DND-41 (cell line): Measurements from ENCODE around the gene RWDD3.

ENCODE experiments used
- ATAC-seq: fragments of 200-7000 bp; cut with Tn5 transposase; 3 replicates; pipeline ENCODE4 v1.9.1; 2021; ENCODE audit warnings: low read depth; ENCODE audit not compliant: insufficient read depth
- DNase-seq: peaks from one replicate; pipeline ENCODE4 v3.0.0-alpha.2; 2020
- H2AFZ ChIP-seq: 2 replicates; pipeline ENCODE4 v1.6.0; 2012; ENCODE audit warnings: low read depth, low read length
- H3K27ac ChIP-seq: 2 replicates; pipeline ENCODE4 v1.5.1; 2012; ENCODE audit warnings: low read length, inconsistent platforms
- H3K27me3 ChIP-seq: fragments of 200-600 bp; sonication (generic); 2 replicates; pipeline ENCODE4 v1.6.0; 2012; ENCODE audit warnings: low read length, mild to moderate bottlenecking, inconsistent platforms; ENCODE audit not compliant: insufficient read depth, poor library complexity
- H3K36me3 ChIP-seq: 2 replicates; pipeline ENCODE4 v1.5.1; 2012; ENCODE audit warnings: low read length, inconsistent platforms; ENCODE audit not compliant: insufficient read depth
- H3K4me1 ChIP-seq: 2 replicates; pipeline ENCODE4 v1.5.1; 2012; ENCODE audit warnings: mild to moderate bottlenecking, low read length; ENCODE audit not compliant: insufficient read depth
- H3K4me2 ChIP-seq: 2 replicates; pipeline ENCODE4 v1.6.0; 2012; ENCODE audit warnings: mild to moderate bottlenecking, moderate library complexity, low read length, inconsistent platforms; ENCODE audit not compliant: insufficient read depth
- H3K4me3 ChIP-seq, 2 experiments: fragments of 200-600 bp in 1 of 2; shearing (Covaris generic) in 1 of 2; 2 replicates each; pipeline ENCODE4 v1.5.1; 2012 to 2016; ENCODE audit warnings: inconsistent platforms in 2 of 2, low read length in 2 of 2, mild to moderate bottlenecking in 2 of 2, low read depth in 1 of 2, moderate library complexity in 1 of 2
- H3K79me2 ChIP-seq: 2 replicates; pipeline ENCODE4 v1.6.0; 2012; ENCODE audit warnings: low read length, inconsistent platforms; ENCODE audit not compliant: insufficient read depth
- H3K9ac ChIP-seq: 2 replicates; pipeline ENCODE4 v1.6.0; 2012; ENCODE audit warnings: low read depth, mild to moderate bottlenecking, inconsistent platforms, low read length, moderate library complexity
- H3K9me3 ChIP-seq: 2 replicates; pipeline ENCODE4 v1.5.1; 2012; ENCODE audit warnings: low read length, moderate library complexity, mild to moderate bottlenecking, inconsistent platforms; ENCODE audit not compliant: insufficient read depth, severe bottlenecking
- H4K20me1 ChIP-seq: 2 replicates; pipeline ENCODE4 v1.6.0; 2012; ENCODE audit warnings: low read length; ENCODE audit not compliant: insufficient read depth
- CTCF ChIP-seq: IDR thresholded peaks from 2 replicates; pipeline ENCODE4 v1.5.1; 2012; ENCODE audit warnings: borderline replicate concordance, low read length, moderate library complexity, mild to moderate bottlenecking; ENCODE audit not compliant: poor library complexity, severe bottlenecking; ENCODE audit errors: extremely low read depth
- EZH2 ChIP-seq: IDR thresholded peaks from 3 replicates; pipeline ENCODE4 v1.6.1; 2012; ENCODE audit warnings: borderline replicate concordance, low read depth, mild to moderate bottlenecking, moderate library complexity, low read length, inconsistent platforms; ENCODE audit not compliant: severe bottlenecking

The RWDD3 gene

GRCh38 chr1:95195046-95195445, 39.0 kb upstream of the RWDD3 start:
- Histone ChIP-seq H2AFZ (no peak overlapping the region), H3K9ac (no peak overlapping the region), H3K36me3 (no peaks in the 10 kb centered on the region), H3K27me3 (no peaks in the 10 kb centered on the region), H3K4me3 (no peak overlapping the region), H3K79me2 (no peaks in the 10 kb centered on the region), H3K4me1 (no peaks in the 10 kb centered on the region), H3K27ac (no peak overlapping the region), H3K4me2 (no peak overlapping the region), H4K20me1 (no peaks in the 10 kb centered on the region), H3K9me3 (no peaks in the 10 kb centered on the region)
- no peak for ATAC-seq
- DNase-seq = no peak
- TF ChIP-seq EZH2 = no peak
- TF ChIP-seq CTCF = no peak

GRCh38 chr1:95196017-95196416, 38.0 kb upstream of the RWDD3 start:
- H3K27ac ChIP-seq = no peak overlapping the region
- no peaks in the 10 kb centered on the region for H4K20me1 ChIP-seq
- H3K4me2 ChIP-seq = no peak overlapping the region
- no peak overlapping the region for H2AFZ ChIP-seq
- H3K36me3 ChIP-seq = no peaks in the 10 kb centered on the region
- TF ChIP-seq CTCF = no peak
- no peak for TF ChIP-seq EZH2
- H3K27me3 ChIP-seq = no peaks in the 10 kb centered on the region
- DNase-seq (no peak), ATAC-seq (no peak)
- H3K9me3 ChIP-seq = no peaks in the 10 kb centered on the region
- no peaks in the 10 kb centered on the region for H3K4me1 ChIP-seq
- H3K9ac ChIP-seq = no peak overlapping the region
- H3K4me3 ChIP-seq = no peak overlapping the region
- no peaks in the 10 kb centered on the region for H3K79me2 ChIP-seq

GRCh38 chr1:95197616-95198252, 36.3 kb upstream of the RWDD3 start:
- DNase-seq (no peak), ATAC-seq (no peak)
- Histone ChIP-seq H3K27me3 (no peaks in the 10 kb centered on the region), H3K4me2 (no peak overlapping the region), H3K27ac (no peak overlapping the region), H2AFZ (no peak overlapping the region), H3K9me3 (no peaks in the 10 kb centered on the region), H4K20me1 (no peaks in the 10 kb centered on the region), H3K4me1 (no peaks in the 10 kb centered on the region), H3K36me3 (no peaks in the 10 kb centered on the region), H3K4me3 (no peak overlapping the region), H3K79me2 (no peaks in the 10 kb centered on the region), H3K9ac (no peak overlapping the region)
- no peak for TF ChIP-seq CTCF
- TF ChIP-seq EZH2 = no peak

- Histone ChIP-seq H3K27me3 (no peaks in the 10 kb centered on the region), H3K27ac (no peak overlapping the region), H3K9ac (no peak overlapping the region), H3K36me3 (no peaks in the 10 kb centered on the region), H4K20me1 (no peaks in the 10 kb centered on the region), H3K4me3 (no peak overlapping the region), H3K4me1 (no peaks in the 10 kb centered on the region), H3K9me3 (no peaks in the 10 kb centered on the region), H2AFZ (no peak overlapping the region), H3K79me2 (no peaks in the 10 kb centered on the region), H3K4me2 (no peak overlapping the region)
- TF ChIP-seq EZH2 (no peak), CTCF (no peak)
- ATAC-seq = no peak
- DNase-seq = no peak
Measured at GRCh38 chr1:95201905-95202304, 32.1 kb upstream of the RWDD3 start.
